PC-3 (cell line): Measurements from ENCODE around the gene GPR21.

ENCODE experiments used
- CTCF ChIP-seq: fragments of 300-600 bp; sonication (generic); conservative IDR thresholded peaks from 2 replicates; pipeline ENCODE4 v1.5.1; 2017; ENCODE audit warnings: antibody characterized with exemption, low read depth, mild to moderate bottlenecking, low read length
- EZH2 ChIP-seq: fragments of 300-600 bp; sonication (generic); IDR thresholded peaks from one replicate; pipeline ENCODE4 v1.6.1; 2017; ENCODE audit warnings: antibody characterized with exemption, mild to moderate bottlenecking, low read length; ENCODE audit not compliant: unreplicated experiment
- EZH2phosphoT487 ChIP-seq: fragments of 300-600 bp; sonication (generic); IDR thresholded peaks from 2 replicates; pipeline ENCODE4 v1.6.1; 2018; ENCODE audit warnings: mild to moderate bottlenecking, antibody characterized with exemption, low read length, borderline replicate concordance

DNA sequence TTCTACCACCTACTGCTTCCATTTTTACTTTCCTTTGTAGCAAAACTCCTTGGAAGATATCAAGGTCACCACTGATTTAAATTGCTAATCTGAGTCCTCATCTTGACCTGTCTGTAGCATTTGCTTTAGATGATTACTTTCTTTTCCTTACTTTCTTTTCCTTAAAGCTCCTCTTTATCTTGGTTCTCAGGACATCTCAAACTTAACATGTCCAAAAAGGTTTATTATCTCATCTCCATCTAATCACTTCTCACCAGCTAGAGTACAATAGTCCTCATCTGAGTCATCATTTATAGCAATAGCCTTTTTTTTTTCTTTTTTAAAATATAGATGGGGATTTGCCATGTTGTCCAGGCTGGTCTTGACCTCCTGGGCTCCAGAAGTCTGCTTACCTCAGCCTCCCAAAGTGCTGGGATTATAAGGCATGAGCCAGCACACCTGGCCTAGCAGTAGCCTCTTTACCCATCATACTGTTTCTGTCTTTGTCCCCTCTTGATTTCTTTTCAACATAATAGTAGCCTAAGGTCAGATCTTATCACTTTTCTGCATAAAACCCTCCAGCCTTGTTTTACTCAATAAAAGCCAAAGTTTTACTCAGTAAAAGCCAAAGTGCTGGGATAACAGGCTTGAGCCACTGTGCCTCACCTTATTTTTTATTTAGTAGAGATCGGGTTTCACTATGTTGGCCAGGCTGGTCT is 32.9 kb upstream of the GPR21 start:
- TF ChIP-seq CTCF: no peak
- no peak for TF ChIP-seq EZH2phosphoT487
- TF ChIP-seq EZH2: no peak
